Fibroblast of upper back skin (primary cell): Measurements from ENCODE around the gene OPA3.
"Not testable (repeated sequence)": the region's sequence is repeated elsewhere in the genome, so short reads cannot be mapped to it uniquely, and the experiment has no call there.

Experiments used
- DNase-seq: peaks from one replicate; pipeline ENCODE4 v3.0.0-alpha.2; 2013

The OPA3 gene

DNA sequence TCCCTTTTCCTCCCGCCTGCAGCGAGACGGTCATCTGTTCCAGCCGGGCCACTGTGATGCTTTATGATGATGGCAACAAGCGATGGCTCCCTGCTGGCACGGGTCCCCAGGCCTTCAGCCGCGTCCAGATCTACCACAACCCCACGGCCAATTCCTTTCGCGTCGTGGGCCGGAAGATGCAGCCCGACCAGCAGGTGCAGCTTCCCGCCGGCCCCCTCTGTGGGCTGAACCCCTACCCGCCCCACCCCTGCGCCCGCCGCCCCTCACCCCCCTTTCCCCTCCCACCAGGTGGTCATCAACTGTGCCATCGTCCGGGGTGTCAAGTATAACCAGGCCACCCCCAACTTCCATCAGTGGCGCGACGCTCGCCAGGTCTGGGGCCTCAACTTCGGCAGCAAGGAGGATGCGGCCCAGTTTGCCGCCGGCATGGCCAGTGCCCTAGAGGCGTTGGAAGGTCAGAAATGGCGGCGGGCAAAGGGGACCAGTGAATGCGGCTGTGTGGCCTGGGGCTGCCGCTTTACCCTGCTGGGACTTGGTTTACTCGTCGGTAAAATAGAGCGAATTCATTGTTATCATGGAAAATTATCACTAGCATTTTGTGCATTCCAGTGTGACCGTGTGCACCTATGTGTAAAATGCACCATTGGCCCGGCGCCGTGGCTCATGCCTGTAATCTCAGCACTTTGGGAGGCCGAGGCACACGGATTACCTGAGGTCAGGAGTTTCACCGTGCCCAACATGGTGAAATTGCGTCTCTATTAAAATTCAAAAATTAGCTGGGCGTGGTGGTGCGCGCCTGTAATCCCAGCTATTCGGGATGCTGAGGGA, 66.7 kb downstream of the OPA3 start:
- DNase-seq = no peak

DNA sequence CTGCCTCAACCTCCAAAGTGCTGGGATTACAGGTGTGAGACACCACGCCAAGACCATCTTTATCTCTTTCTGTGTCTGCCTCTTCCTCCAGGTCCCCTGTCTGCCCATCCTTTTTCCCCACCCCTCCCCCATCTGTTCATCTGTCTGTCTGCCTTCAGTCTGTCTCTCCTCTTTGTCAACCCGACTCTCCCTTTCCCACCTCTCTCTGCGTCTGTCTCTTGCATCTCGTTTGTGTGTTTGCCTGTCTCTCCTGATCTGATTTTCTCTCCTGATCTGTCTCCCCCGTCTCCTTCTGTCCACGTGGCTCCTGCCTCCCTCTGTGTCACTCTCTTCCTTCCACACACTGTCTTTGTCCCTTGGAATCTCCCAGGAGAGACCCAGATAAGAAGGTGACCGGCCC, 67.4 kb downstream of the OPA3 start:
- DNase-seq = no peak

DNA sequence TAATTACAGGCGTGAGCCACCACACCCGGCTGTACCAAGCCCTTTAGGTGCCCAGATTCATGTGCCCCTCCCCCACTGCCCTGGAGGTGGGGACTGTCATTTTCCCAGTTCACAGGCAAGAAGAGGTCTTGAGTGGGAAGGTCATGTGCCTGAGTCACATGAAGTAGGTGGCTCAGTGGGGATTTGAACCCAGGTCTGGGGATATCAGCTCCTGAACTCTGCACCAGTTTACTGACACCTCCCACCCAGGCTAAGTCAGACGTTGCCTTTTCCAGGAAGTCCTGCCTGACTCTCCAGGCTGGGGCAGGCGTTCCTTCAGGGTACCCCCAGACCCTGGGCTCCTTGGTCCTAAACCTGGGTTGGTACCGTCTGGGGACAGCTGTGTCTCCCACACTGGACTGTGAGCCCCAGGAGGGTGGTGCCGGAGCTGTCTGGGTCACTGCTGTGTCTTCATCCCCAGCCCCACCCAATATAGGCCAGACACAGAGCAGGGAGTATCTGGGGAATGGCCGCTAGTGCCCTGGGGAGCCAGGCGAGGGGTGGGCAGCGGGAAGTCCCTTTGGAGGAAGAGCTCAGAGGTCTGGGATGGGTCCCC, 68.7 kb downstream of the OPA3 start:
- no peak for DNase-seq

DNA sequence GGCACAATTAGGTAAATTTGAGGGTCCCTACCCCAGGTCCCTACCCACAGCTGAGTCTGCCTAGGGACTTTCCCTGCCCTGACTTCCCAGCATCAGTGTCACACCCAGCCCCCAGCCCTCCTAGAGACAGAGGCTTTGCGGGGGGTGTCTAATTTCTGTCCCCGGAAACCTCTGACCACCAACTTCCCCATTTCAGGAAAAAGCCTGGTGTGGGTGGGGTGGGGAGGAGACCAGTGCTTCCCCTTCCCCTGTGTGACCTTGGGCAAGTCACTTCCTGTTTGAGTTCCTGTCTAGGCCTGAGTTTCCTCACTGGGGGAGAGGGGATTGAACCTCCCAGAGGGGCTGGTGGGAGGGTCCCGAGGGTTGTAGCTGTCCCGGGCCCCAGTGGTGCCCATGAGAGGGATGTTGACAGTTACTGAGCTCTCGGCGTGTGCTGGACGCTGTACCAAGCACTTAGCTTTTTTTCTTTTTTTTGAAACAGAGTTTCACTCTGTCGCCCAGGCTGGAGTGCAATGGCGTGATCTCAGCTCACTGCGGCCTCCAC, 69.4 kb downstream of the OPA3 start:
- no peak for DNase-seq

DNA sequence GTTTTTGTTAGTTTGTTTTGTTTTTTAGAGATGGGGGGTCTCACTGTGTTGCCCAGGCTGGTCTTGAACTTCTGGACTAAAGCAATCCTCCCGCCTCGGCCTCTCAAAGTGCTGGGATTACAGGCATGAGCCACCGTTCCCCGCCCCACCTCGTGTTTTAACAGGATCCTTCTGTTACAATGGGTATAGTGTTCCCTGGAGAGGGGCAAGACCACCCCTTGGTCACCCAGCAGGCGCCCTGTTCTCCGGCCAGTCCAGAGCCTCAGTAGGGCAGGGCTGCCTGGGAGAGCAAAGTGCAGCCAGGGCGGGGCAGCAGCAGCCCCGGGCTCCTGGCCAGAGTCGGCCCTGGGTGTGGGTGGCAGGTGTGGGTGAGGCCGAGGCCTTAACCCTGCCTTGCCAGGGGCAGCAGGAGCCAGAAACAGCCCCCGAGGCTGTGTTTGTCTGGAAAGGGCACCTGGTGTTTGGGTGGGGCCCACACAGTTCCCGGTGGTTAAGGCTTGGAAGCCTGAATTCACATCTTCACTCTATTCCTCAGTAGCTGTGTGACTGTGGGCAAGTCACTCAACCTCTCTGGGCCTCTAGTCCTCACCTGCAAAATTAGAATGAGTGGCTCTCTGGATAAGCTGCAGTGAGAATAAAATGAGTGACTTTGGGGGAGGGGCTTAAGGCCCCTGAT, 70.1 kb downstream of the OPA3 start:
- DNase-seq = no peak

DNA sequence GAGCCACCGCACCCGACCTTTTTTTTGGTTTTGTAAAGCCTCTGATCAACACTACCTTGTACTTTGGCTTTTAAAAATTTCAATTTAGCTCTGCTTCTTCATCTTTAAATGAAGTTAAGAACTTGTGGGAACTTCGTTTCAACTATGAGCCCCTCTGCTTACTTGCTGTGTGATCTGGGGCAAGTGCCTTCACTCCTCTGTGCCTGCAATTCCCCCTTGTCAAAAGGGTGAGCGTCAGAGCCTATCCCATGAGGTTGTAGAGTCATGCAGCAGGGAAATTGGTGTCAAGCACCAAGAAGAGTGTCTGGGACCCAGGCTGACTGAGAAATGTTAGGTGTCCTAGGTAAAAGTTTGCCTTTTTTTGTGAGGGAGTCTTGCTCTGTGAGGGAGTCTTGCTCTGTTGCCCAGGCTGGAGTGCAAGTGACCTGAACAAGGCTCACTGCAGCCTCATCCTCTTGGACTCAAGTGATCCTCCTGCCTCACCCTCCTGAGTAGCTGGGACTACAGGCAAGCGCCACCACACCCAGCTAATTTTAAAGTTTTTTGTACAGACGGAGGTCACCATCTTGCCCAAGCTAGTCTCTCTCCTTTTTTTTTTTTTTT, 71.6 kb downstream of the OPA3 start:
- no peak for DNase-seq

DNA sequence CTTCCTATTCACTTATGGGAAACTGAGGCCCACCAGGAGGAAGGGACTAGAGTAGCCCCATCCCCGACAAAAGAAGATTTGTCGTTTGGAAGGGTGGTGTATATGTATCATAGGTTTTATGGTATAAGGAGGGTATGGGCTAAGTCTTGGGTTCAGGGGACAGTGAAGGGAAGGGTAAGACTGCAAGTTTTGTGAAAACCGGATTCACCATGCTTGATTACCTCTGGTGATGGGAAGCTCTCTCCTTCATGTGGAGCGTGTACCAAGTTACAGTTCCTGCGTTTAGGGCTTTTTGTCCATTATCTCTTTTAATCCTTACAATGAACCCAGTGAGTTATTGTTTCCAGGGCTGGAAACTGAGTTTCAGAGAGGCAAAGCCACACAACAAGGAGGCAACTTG, 73.5 kb downstream of the OPA3 start:
- no peak for DNase-seq

DNA sequence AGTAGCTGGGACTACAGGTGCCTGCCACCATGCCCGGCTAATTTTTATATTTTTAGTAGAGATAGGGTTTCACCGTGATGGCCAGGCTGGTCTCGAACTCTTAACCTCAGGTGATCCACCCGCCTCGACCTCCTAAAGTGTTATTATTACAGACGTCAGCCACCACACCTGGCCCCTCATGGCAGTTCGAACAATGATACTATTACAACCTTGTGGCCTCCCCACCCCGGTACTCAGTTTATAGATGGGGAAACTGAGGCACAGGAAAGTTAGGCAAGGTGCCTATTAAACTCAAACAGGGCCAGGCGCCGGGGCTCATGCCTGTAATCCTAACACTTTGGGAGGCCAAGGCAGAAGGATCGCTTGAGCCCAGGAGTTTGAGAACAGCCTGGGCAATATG, 74.2 kb downstream of the OPA3 start:
- not testable (repeated sequence) for DNase-seq

DNA sequence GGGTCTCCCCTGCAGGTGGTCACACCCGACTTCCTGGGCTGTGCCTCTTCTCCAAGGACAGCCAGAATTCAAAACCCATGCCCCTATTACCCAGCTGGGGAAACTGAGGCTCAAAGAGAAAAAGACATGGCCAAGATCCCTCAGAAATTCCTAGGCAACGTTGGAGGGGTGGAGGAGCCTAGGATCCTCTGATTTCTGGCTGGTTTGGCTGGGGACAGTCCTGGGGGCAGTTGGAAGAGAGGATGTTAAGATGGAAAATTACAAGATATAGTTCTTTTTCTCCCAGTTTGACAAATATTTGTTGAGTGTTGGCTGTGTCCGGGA, 74.9 kb downstream of the OPA3 start:
- no peak for DNase-seq

DNA sequence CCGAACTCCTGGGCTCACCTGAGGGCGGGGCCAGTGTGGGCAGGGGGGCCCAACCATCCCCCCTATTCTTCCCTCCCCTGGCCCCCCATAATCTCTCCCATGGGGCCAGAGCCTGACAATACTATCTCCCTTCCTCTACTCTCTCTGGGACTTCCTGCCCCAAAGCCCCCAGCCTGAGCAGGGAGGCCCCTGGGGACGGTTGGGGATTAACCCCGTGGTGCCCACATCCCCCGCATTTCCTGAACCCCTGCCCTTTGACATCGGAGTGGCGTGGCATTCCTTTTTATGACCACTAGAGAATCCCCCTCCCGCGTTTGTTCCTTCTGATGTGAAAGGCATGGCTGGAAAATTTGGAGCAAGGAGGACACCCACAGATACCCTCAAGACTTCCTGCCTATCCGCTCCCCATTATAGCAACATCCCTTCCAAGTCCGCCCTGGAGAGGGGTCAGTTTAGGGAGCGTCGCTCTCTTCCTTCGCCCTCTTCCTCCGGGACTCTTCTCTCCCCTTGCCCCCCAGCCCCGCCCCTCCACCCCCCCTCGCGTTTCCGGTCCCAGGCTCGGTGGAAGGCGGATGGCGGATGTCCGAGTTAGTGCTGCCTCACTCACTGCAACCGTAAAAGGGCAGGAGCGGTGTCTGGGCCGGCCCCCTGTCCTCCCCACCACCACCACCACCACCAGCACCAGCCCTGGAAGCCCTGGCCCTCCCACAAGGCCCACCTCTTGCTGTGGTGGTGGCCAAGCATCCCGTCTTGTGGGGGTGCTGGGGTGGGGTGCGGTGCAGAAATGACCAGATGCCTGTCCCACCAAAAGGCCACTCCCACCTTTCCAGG, 75.5 kb downstream of the OPA3 start:
- DNase-seq = peak; percentile 66

DNA sequence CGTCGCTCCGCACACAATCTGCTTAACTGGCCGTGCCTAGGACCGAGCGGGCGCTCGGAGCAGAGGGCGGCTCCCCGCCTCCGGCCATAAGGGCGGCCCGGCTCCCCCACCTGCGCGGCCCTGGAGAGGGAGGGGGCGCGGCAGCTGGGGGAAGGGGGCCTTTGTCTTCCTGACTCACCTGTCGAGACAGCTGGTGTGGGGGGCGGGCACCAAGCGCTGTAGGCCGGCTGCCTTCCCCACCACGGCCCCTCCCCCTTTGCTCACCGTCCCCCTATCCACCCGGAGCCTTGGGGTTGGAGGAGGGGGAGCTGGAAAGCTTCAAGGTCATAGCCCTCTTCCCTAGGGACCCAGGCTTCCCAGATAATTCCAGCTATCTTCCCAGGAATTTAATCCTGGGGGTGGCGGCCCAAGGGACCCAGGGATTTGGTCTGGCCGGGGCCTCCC, 76.2 kb downstream of the OPA3 start:
- DNase-seq = peak; percentile 44

DNA sequence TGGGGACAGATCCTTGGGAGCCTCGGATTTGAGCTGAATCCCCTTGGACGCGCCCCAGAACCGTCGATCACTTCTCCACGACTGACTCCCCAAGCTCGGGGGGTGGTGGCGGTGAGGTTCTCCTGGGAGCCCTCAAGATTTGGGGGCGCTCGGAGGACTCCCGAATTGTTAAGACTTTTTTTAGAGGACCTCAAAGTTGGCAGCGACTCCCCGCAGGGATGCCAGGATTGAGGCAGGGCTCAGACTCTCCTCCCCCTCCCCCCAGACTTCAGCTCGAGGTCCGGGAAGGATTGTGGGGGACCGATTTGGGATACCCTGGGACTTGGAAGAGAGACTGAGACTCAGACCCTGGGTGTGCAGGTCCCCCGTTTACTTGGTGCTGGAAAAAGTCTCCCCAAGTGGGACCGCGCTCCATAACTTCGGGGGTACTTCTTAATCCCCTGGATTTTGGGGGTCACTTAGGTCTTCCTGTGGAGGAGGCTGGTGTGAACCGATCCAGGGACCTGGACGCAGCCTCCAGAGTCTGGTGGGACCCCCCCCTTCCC, 76.7 kb downstream of the OPA3 start:
- no peak for DNase-seq

DNA sequence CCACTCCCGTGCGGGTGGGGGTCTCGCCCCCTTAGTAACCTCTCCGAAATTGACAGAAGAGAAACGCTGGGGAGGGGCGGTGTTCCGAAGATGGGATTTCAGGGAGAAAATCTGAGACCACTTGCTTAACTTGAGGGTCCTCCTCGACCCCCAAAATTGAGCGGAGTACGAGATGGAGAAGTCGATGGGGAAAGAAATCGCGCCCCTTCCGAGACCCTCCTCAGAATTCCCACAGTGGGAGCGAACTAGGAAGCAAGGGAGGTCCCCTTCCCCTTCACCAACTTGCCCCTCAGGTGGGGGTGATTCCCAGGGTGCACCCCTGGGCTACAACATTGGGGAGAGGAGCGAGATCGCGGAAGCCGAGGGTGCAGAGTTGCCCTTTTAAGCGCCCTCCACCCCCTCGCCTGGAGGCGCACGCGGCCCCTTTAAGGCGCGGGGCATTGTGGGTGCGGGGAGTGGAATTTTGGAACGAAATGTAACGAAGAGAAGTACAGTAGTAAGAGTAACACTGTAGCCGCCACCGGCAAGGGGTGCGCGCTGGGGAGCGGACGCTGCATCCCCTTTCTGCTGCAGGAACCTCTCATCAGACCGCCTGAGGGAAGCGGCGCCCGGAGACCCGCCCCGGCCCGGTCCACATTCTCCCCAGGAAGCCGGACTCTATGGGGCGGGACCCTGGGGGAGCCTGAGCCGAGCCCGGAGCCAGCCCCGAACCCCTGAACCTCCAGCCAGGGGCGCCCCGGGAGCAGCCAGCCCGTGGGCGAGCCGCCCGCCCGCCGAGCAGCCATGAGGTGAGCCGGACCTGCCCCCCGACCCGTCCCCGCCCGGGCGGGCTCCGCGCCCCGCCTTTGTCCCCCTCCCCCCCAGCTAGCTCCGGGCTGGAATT, 77.4 kb downstream of the OPA3 start, which contains the start of gene VASP:
TSS of gene VASP (plus strand) at position 491 of the 883 bp plus-strand sequence. CDS start at position 784, 293 bp downstream.
- DNase-seq = peak; percentile 86

DNA sequence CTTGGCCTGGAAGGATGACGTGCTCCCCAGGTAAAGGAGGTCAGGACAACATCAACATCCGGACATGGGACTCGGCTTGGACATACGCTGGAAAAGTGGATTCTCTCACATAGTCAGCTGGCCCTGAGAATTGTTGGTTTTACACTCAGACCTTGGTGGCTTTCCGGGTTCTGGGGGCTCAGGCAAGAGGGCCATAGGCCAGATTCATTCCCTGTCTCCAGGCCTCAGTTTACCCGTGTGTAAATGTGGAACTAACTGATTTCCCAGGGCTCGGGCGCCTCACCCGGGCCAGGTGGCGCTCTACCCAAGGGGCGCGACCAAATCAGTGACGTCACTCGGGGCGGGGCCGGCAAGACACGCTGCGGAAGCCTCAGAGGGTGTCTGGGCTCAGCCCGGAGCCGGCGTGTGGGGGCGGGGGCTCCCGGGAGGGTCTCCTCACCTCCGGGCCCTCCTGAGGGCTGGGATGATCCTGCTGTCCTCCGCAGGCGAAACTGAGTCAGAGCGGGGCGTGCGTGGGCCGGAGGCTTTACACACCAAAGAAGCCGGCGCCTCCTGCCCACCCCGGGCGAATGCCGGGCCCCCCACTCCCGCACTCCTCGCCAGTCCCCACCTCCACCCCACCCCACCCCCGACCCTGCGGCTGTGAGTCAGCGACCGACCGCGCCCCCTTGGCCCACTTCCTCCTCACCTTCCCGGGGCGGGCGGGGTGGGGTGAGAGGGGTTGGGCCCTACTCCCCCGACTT, 78.2 kb downstream of the OPA3 start:
- DNase-seq = peak; percentile 92

DNA sequence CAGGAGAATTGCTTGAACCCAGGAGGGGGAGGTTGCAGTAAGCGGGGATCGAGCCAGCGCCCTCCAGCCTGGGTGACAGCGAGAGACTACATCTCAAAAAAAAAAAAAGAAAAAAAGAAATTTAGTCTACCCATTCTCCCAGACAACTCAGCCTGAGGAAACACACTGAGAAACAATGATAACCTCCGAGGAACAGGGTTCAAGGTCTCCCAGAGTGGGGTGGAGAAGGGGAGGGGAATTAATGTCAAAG, 78.7 kb downstream of the OPA3 start:
- DNase-seq = no peak

DNA sequence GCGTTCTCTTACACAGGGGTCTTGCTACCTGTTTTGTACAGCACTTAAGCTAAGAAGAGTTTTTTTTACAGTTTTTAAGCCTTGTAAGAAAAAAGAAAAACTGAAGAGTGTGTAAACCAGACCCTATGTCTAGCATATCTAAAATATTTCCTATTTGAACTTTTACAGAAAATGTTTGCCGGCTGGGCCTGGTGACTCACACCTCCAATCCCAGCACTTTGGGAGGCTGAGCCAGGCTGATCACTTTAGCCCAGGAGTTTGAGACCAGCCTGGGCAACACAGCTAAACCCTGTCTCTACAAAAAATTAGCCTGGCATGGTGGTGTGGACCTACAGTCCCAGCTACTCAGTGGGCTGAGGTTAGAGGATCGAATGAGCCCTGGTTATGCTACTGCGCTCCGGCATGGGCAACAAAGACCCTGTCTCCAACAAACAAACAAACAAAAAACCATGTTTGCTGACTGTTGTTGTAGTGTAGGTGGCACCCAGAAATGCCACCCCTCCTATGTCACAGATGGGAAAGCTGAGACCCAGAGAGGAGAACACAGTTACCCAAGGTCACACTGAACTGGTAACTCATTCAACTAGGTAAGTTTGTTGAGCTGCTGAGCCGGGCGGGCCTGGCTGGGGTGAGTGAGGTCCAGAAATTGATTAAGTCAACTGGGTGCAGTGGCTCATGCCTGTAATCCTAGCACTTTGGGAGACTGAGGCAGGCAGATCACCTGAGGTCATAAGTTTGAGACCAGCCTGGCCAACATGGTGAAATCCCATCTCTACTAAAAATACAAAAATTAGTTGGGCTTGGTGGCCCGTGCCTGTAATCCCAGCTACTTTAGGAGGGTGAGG, 79.2 kb downstream of the OPA3 start:
- peak; percentile 55 for DNase-seq

DNA sequence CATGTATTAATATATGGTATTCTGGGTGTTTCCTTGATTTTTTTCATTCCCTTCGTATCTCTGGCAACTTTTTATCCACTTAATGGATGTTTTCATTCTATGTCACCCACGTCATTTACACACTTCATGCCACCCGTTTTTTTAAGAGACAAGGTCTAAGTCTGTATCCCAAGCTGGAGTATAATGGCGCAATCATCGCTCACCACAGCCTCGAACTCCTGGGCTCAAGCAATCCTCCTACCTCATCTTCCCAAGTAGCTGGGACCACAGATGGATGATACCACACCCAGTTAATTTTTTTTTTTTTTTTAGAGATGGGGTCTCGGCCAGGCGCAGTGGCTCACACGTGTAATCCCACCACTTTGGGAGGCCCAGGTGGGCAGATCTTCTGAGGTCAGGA, 80.7 kb downstream of the OPA3 start:
- no peak for DNase-seq

DNA sequence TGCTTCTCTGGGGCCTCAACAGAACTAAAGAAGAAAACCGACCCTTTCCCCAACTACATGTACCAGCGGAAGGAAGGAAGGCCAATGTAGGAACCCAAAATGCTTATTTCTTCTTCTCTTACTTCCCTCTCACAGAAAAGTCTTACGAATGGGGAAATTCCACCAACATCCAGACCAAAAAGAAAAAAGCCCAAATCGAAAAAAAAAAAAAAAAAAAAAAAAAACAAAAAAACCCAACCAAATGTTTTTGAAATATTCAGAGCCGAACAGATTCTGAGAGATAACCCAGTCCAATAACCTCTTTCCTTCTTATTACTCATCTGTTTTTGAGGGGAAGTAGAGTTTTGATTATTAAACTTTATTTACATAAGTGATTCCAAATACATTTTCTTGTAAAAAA, 82.5 kb downstream of the OPA3 start:
- no peak for DNase-seq

DNA sequence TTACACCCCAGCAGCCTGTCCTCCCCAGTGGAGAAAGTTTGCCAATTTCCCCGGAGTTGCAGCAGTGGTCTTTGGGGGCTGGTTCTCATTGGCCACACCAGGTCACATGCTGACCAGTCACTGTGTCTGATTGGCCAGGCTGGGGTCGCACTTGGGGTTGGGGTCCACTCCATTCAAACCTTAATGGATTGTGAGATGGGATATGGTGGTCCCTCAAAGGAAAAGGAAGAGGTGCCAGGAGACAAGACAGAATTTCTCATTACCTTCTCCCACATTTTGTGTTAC, 82.9 kb downstream of the OPA3 start:
- DNase-seq = no peak
